HG03060 (cell line): ENCODE data around the gene UBXN10.
"Not testable (repeated sequence)": the region's sequence is repeated elsewhere in the genome, so short reads cannot be mapped to it uniquely, and the experiment has no call there.

Experiments used
- ATAC-seq: cut with Tn5 transposase; IDR thresholded peaks from one replicate; pipeline ENCODE4 v1.9.1; 2021; ENCODE audit warnings: low read depth, moderate number of reproducible peaks; ENCODE audit not compliant: unreplicated experiment

The UBXN10 gene

GRCh38 chr1:20199403-20199802 is 13.5 kb downstream of the UBXN10 start:
- no peak for ATAC-seq

GRCh38 chr1:20199840-20200239 is 13.9 kb downstream of the UBXN10 start:
- no peak for ATAC-seq

GRCh38 chr1:20200966-20201365 is 15.1 kb downstream of the UBXN10 start:
- no peak for ATAC-seq

GRCh38 chr1:20202166-20202565 is 16.3 kb downstream of the UBXN10 start:
- ATAC-seq: no peak

GRCh38 chr1:20207546-20207945 is 21.6 kb downstream of the UBXN10 start:
- no peak for ATAC-seq

GRCh38 chr1:20209471-20209870 is 23.6 kb downstream of the UBXN10 start:
- no peak for ATAC-seq

GRCh38 chr1:20210736-20211460 is 25.0 kb downstream of the UBXN10 start:
- ATAC-seq: no peak

- ATAC-seq: no peak
Observed at GRCh38 chr1:20211511-20211931, 25.6 kb downstream of the UBXN10 start.

GRCh38 chr1:20212085-20212684 is 26.3 kb downstream of the UBXN10 start:
- ATAC-seq: no peak

GRCh38 chr1:20212685-20213331 is 26.9 kb downstream of the UBXN10 start:
- ATAC-seq: no peak

- ATAC-seq: no peak
Observed at GRCh38 chr1:20215716-20216115, 29.8 kb downstream of the UBXN10 start.

GRCh38 chr1:20216574-20216973 is 30.7 kb downstream of the UBXN10 start:
- ATAC-seq: no peak

- not testable (repeated sequence) for ATAC-seq
Observed at GRCh38 chr1:20219053-20219452, 33.2 kb downstream of the UBXN10 start.

- ATAC-seq: no peak
Observed at GRCh38 chr1:20220036-20220435, 34.1 kb downstream of the UBXN10 start.

GRCh38 chr1:20223106-20223505 is 37.2 kb downstream of the UBXN10 start:
- ATAC-seq: no peak

- no peak for ATAC-seq
Observed at GRCh38 chr1:20223551-20224419, 37.9 kb downstream of the UBXN10 start.

- no peak for ATAC-seq
Observed at GRCh38 chr1:20224546-20224945, 38.6 kb downstream of the UBXN10 start.

- ATAC-seq: no peak
Observed at GRCh38 chr1:20227704-20228103, 41.8 kb downstream of the UBXN10 start.

GRCh38 chr1:20228314-20228825 is 42.5 kb downstream of the UBXN10 start:
- ATAC-seq: no peak

- no peak for ATAC-seq
Observed at GRCh38 chr1:20229171-20229570, 43.3 kb downstream of the UBXN10 start.

GRCh38 chr1:20232564-20232963 is 46.7 kb downstream of the UBXN10 start:
- ATAC-seq: not testable (repeated sequence)
